LHCN-M2 (cell line): ENCODE data around the gene SH3GL2. TPM values are rescaled to one million over a fixed set of nuclear protein-coding genes. Genes with fewer than 3 reads are reported as not detected.
A peak's percentile ranks its signal among the peaks of the same experiment; 100 is the strongest.

ENCODE experiments used
- DNase-seq: peaks from one replicate; pipeline ENCODE4 v3.0.0-alpha.2; 2012; ENCODE audit warnings: low read depth
- total RNA-seq: library from RNA; depleted of rRNA; stranded (reverse); fragments of >200 nt; gene quantifications from 2 replicates; pipeline ENCODE4 v1.2.3, GENCODE V29; 2014

The SH3GL2 gene
- total RNA-seq, 1 experiment from 2014 or later: not detected

DNA sequence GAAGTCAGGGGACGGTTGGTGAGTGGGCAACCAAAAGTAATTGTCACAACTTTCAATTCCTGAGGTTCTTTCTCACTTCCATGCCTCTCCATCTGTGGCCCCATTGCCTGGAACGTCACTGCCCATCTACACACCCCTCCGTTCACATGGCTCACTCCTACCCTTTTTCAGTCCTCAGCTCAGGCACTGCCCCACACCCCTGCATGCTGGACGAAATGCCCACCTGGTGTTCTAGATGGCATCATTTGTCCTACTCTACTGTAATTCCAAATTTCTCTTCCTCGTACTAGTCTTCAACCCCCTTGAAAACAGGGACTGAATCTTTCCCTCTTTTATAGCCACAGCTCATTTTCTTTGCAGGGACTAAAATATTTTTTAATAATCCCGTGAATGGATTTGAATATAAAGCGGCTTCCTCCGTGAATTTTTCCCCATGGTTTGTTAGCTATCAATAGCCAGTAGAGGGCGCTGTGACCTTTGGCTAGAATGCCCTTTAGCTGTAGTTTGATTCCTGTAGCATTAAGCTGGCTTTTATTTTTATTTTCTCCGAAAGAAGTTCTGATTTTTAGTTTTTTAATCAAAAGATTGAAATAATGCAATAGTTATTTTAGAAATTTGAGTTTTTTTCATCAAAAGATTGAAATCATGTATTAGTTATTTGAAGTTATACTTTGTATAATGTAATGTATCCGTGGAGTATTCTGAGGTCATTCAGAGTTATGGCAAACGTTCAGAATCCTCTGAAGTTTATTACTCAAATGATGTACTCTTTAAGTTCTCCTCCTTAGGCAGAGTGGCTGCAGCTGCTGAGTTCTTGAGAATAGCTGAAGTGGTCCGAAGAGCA, 232.1 kb downstream of the SH3GL2 start:
- DNase-seq: peak; percentile 47

DNA sequence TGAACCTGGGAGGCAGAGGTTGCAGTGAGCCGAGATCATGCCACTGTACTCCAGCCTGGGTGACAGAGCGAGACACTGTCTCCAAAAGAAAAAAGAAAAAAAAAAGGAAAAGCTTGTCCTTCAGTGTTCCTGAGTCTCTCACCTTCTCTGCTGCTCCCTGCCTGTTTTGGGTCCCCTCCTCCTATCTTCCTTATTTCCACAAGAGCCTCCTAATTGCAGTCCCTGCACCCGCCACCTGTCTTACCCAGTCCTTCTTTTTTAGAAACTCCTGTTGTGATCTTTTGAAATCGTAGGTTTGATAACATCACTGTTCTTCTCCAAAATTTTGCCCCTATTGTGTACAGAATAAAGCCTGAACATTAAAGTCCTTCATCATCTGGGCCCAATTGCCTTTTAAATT, 234.9 kb downstream of the SH3GL2 start:
- DNase-seq: no peak

DNA sequence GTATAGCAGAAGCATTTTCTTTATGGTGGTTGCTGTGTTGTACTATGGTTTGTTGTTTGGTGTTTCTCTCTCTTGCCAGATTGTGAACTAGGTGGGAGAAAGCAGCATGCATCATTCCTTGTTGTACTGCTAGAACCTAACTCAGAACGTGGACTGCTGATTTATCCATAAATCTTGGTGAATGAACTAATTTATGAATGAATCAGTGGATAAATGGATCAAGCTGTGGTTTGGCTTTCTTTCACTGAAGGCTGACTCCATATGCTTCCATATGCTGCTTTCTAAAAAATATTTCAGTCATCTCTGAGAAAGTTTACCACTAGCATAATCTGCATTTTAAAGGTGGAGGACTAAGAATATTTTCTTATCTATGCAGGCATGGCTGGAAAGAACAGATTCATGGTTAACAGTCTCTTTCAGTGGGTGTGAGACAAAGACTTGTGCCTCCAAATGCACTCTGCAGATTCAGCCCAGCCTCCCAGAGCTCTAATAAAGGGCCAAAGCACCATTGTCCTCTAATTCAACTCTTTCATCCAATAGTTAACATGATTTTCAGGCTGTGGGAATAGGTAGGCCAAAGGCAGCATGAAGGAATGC, 237.7 kb downstream of the SH3GL2 start:
- no peak for DNase-seq

DNA sequence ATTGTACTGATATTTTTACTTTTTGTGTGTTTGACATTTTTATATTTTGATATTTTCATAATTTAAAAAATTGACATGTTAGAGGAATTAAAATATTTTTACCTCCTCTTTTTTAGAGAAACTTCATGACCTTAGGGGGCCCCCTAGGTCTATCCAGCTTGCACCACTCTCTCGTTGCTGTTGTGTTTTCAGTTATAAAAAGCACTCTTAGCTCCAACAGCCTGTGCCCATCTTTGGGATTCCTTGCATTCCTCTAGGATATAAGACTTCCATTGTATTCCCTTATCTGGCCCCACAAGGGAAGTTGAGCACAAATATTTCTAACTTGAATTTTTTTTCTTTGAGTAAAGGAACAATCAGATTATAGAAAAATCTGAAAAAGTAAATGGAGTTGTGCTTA, 245.3 kb downstream of the SH3GL2 start:
- DNase-seq: no peak

DNA sequence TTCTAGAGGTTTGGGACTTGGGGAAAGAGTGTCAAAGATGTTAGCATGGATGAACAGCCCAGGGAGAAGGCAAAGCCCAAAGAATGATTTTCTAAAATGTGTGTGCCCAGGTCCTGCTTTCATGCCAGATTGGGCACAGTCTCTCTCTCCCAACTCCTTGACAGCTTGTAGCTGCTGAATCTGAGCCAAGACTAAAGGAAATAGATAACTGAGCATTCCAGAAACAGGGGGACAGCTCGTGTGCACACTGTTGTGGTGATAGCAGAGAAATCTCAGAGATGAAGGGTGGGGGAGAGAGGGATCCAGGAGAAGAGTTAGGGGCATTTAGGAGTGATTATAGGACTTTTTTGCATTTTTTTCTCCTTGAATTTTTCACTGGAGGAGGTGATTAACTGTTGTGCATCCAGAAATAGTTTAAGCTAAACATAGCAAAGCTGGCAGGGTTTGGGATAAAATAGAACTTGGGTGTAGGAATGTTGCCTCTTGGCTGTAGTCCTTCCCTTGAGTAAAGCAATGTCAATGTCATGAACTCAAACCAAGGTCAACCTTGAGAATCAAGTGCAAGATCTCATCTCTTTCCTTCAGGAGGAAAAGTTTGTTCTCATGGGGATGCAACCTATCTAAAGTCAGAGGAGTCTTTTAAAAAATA, 245.9 kb downstream of the SH3GL2 start:
- DNase-seq: no peak

DNA sequence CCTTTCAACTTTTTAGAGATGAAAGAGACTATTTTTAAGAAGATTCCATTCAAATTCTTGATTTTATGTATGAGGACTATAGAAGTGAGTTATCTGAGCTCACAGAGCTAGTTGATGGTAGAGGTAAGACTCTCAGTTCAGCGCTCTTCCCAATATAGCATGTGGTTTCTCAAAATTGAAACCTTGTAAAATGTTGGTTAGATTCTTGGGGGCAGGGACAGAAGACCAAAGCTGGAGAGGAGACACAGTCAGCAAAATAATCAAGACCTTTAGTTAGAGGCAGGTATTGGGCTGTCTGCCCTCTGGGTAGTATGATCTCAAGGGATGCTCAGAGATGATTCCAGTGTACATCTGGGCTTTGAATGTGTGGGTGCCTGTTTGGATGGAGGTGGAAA, 246.4 kb downstream of the SH3GL2 start:
- DNase-seq: no peak

DNA sequence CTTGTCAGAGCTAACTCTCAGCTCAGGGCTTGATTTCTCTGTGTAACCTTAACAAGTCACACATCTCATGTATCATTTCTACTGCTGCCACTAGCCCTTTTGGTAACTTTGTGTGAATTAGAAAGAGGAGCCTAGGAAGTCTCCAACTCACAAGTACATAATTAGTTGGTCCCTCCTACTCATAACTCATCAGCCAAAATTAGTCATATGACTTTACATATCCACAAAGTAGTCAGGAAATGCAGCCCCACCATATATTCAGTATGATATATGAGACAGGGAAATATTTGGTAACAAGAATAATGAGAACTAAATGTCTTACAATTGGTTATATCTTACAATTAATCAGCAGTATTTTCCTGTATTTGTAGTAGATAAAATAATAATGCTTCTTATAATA, 250.2 kb downstream of the SH3GL2 start:
- DNase-seq: no peak

DNA sequence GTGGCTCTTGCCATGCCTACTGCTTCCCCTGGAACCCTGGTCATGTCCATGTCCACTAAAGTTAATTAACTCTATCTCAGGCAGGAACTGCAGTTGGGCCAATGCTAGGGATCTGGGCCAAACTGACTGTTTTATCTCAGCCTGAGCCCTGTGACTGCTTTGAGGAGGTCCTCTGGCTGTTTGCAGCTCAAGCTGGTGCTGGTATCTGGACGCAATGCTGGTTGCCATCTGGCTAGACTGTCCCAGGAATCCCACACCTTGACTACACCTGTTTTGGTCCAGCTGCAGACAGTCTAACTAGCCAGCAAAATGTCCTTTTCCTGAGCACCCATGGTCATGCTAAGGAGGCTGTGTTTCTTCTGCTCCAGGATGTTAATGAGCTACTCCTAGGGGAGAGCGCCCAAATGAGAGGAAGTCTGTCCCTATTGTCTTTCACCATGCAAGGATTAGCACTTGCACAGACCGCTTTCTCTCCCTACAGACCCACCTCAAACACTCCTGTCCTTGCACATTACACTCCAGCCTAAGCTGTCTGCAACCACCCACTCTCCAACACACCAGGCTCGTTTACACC, 251.0 kb downstream of the SH3GL2 start:
- DNase-seq: no peak

DNA sequence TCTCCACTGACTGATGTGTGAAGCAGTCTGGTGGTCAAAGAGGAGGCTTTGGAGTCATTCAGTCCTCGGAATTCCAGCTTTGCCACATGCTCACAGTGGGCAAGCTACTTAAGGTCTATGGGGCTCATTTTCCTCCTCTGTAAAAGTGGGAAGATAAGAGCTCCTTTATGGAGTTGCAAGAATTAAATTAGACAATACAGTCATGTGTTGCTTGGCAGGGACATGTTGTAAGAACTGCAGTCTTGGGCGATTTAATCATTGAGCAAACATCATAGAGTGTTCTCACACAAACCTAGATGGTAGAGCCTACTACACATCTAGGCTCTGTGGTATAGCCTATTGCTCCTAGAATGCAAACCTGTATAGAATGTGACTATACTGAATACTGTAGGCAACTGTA, 253.9 kb downstream of the SH3GL2 start:
- no peak for DNase-seq

DNA sequence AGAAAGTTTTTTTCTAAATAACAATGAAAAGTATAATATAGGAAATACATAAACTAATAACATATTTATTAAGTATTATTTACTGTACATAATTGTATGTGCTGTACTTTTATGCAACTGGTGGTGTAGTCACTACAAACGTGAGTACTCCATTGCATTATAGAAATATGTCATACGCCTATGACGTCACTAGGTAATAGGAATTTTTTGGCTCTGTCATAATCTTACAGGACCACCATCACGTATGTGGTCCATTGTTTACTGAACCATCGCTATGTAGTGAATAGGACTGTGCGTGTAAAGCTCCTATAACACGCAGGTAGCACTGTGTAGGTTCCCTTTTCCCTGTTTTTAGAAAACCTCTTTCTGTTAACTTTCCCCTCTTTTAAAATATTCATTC, 255.0 kb downstream of the SH3GL2 start:
- DNase-seq: no peak

DNA sequence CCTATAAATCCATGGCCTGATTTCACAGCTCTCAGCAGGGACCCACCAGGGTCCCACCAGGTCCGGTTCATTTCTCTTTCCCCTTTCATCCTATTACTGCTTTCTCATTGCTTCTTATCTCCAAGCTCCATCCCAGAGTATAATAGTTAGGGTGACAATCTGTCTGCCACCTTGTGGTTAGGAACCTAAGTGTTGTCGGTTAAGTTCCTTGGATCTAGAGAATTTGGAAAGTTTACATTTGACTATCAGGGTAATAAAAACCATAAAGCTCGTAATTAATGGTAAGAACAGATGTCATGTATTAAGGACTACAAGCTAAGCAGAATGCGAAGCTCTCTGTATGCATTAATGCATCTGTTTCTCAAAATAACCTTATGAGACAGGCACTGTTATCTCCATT, 259.1 kb downstream of the SH3GL2 start:
- peak; percentile 2 for DNase-seq

DNA sequence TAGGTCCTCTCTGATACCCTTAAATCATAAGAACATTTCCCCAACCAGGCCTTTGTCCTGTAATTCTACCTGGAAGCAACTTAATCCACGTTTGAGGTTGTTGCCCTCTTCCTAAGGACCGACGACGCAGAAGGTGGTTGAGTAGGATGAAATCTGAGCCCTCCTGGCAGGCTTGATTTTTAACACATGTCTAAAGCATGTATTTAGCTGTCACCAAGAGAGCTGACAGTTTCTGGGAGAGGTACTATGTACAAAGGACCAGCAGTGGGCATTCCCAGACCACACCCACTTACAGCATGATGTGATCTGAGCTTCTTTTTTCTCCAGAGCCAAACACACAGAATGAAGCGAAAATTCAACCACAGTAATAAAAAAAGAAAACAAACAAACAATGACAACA, 260.9 kb downstream of the SH3GL2 start:
- DNase-seq: no peak

DNA sequence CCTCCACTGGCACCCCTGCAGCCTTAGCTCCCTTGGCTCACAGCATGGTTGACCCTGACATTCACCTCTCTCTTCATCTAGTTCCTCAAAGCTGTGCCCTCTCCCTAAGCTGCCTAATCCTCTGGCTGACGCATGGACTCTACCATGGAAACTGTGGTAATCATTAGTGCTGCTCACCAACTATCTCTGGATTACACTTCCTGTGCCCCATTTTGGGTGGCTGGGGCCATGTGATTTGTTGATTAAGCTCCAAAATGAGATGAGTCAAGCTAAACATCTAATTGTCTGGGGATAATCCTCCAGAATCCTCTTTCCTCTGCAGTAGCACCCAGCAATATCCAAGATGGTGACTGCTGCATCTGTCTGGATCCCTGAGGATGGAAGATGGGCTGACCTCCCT, 264.4 kb downstream of the SH3GL2 start:
- no peak for DNase-seq
